ENCODE results near the gene CLCA2.

GRCh38 chr1:86499987-86500593, 76.1 kb downstream of the CLCA2 start:
- TF ChIP-seq CTCF (optimal IDR thresholded peaks at IDR 0.05 in 1 of 3, IDR thresholded peaks at IDR 0.05 in 1 of 3, conservative IDR thresholded peaks at IDR 0.05 in 1 of 3; ENCODE audit: extremely low read depth in 1 of 3, insufficient read depth in 2 of 3, low read length in 3 of 3) (peak in 2 of 3 experiments; percentile 55 to 56), EZH2 (IDR thresholded peaks at IDR 0.05; ENCODE audit: low read length) (no peak)

Measured in keratinocyte (primary cell).